ENCODE data around the gene CNTNAP5. TPM values are rescaled to one million over a fixed set of nuclear protein-coding genes. Genes with fewer than 3 reads are reported as not detected.

Gene CNTNAP5
- total and polyA plus RNA-seq, 2 of the 13 experiments (the other 11 are each of a cell fraction or from before 2014, with no cell fraction given): not detected

- TF ChIP-seq FOXP4 (CRISPR knock-in tag; IDR thresholded peaks at IDR 0.05) (no peak), MLXIP (CRISPR knock-in tag; IDR thresholded peaks at IDR 0.05; ENCODE audit: borderline replicate concordance) (no peak), HOXA7 (CRISPR knock-in tag; IDR thresholded peaks at IDR 0.05) (no peak), XRCC5 (optimal IDR thresholded peaks at IDR 0.05; ENCODE audit: low read length) (no peak), MYC (CRISPR knock-in tag; IDR thresholded peaks at IDR 0.05; ENCODE audit: borderline replicate concordance) (no peak), ZSCAN12 (CRISPR knock-in tag; IDR thresholded peaks at IDR 0.05) (no peak), ZHX2 (IDR thresholded peaks at IDR 0.05; ENCODE audit: low read depth) (no peak), ZHX2 (CRISPR knock-in tag; IDR thresholded peaks at IDR 0.05; ENCODE audit: borderline replicate concordance) (no peak), ZKSCAN5 (CRISPR knock-in tag; IDR thresholded peaks at IDR 0.05) (no peak), ZNF572 (CRISPR knock-in tag; IDR thresholded peaks at IDR 0.05) (no peak), ZNF7 (CRISPR knock-in tag; IDR thresholded peaks at IDR 0.05) (no peak), ZNF512B (CRISPR knock-in tag; IDR thresholded peaks at IDR 0.05; ENCODE audit: borderline replicate concordance) (no peak), ZFX (CRISPR knock-in tag; IDR thresholded peaks at IDR 0.05; ENCODE audit: low read depth) (no peak), HNF4A (CRISPR knock-in tag; IDR thresholded peaks at IDR 0.05) (no peak)
Observed at GRCh38 chr2:124704071-124704925, 679.2 kb downstream of the CNTNAP5 start (continued).
